ENCODE measurements around the gene MAGEB2.

DNA sequence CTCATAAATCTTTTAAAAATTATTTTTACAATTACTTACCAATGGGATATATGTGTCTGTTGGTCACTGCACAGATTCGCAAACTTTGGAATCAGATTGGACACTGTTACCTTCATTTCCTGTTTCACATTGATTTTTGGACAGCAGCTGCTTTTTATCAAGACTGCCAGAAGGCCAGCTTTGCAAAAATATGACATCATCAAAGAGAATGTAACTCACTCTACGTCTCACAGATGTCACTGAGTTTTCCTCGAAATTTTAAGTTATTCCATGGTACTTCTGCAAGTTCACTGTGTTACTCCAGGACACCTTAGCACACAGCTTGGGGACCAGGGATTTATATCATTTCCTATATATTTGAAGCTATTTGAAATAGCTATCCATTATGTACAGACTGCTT, 31.8 kb upstream of the MAGEB2 start:
- TF ChIP-seq EZH2phosphoT487 (IDR thresholded peaks at IDR 0.05; ENCODE audit: low read depth), result no peak
- TF ChIP-seq, protein P1, sequence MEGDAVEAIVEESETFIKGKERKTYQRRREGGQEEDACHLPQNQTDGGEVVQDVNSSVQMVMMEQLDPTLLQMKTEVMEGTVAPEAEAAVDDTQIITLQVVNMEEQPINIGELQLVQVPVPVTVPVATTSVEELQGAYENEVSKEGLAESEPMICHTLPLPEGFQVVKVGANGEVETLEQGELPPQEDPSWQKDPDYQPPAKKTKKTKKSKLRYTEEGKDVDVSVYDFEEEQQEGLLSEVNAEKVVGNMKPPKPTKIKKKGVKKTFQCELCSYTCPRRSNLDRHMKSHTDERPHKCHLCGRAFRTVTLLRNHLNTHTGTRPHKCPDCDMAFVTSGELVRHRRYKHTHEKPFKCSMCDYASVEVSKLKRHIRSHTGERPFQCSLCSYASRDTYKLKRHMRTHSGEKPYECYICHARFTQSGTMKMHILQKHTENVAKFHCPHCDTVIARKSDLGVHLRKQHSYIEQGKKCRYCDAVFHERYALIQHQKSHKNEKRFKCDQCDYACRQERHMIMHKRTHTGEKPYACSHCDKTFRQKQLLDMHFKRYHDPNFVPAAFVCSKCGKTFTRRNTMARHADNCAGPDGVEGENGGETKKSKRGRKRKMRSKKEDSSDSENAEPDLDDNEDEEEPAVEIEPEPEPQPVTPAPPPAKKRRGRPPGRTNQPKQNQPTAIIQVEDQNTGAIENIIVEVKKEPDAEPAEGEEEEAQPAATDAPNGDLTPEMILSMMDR (IDR thresholded peaks at IDR 0.05; ENCODE audit: low read depth, low read length), result no peak

Measured in OCI-LY3 (cell line).